Measurements from ENCODE around the gene CXCL11.

CXCL11 gene

GRCh38 chr4:76007089-76007862 is 28.6 kb downstream of the CXCL11 start, which contains the start of gene CXCL9:
CXCL9 (minus strand) TSS chr4:76007509; CDS start chr4:76007449, 60 bp downstream.
- H2AFZ ChIP-seq (ENCODE audit: low read depth) = no peak within 1 kb of the TSS
- no peak within 1 kb of the TSS for H3K9ac ChIP-seq
- no peak for TF ChIP-seq CTCF (conservative IDR thresholded peaks at IDR 0.05; ENCODE audit: low read depth, low read length)
- H3K4me1 ChIP-seq (ENCODE audit: low read depth, poor library complexity, severe bottlenecking) = peaks cover 33% of the 10 kb centered on the region
- peak within 1 kb of the TSS; percentile 26; the same call in 1 of the 2 replicates for H3K4me2 ChIP-seq
- H3K27ac ChIP-seq = no peak within 1 kb of the TSS
- no peaks in the 10 kb centered on the region for H3K36me3 ChIP-seq (ENCODE audit: insufficient read depth)
- H3K79me2 ChIP-seq (ENCODE audit: insufficient read depth, low read depth) = no peaks in the 10 kb centered on the region
- no peak within 1 kb of the TSS for H3K4me3 ChIP-seq (IDR thresholded peaks at IDR 0.05; ENCODE audit: insufficient read depth, low read depth, low read length)
- H3K27me3 ChIP-seq (ENCODE audit: insufficient read depth, low read depth) = no peaks in the 10 kb centered on the region
- H4K20me1 ChIP-seq (ENCODE audit: insufficient read depth) = no peaks in the 10 kb centered on the region

- no peaks in the 10 kb centered on the region for H3K79me2 ChIP-seq (ENCODE audit: insufficient read depth, low read depth)
- H3K36me3 ChIP-seq (ENCODE audit: insufficient read depth) = no peaks in the 10 kb centered on the region
Measured at GRCh38 chr4:76003620-76004019, 32.2 kb downstream of the CXCL11 start.

GRCh38 chr4:76003035-76003434 is 32.8 kb downstream of the CXCL11 start:
- Histone ChIP-seq H3K79me2 (ENCODE audit: insufficient read depth, low read depth) (no peaks in the 10 kb centered on the region), H3K9ac (no peak overlapping the region), H4K20me1 (ENCODE audit: insufficient read depth) (no peaks in the 10 kb centered on the region), H3K4me1 (ENCODE audit: low read depth, poor library complexity, severe bottlenecking) (peaks cover 20% of the 10 kb centered on the region), H3K4me2 (no peak overlapping the region), H3K27me3 (ENCODE audit: insufficient read depth, low read depth) (no peaks in the 10 kb centered on the region), H3K4me3 (IDR thresholded peaks at IDR 0.05; ENCODE audit: insufficient read depth, low read depth, low read length) (no peak overlapping the region), H3K36me3 (ENCODE audit: insufficient read depth) (no peaks in the 10 kb centered on the region), H2AFZ (ENCODE audit: low read depth) (no peak overlapping the region), H3K27ac (no peak overlapping the region)
- no peak for TF ChIP-seq CTCF (conservative IDR thresholded peaks at IDR 0.05; ENCODE audit: low read depth, low read length)

More at GRCh38 chr4:76003620-76004019, 32.2 kb downstream of the CXCL11 start:
- no peak for TF ChIP-seq CTCF (conservative IDR thresholded peaks at IDR 0.05; ENCODE audit: low read depth, low read length)
- no peak overlapping the region for H3K4me2 ChIP-seq
- H3K4me1 ChIP-seq (ENCODE audit: low read depth, poor library complexity, severe bottlenecking) = peaks cover 25% of the 10 kb centered on the region
- H3K4me3 ChIP-seq (IDR thresholded peaks at IDR 0.05; ENCODE audit: insufficient read depth, low read depth, low read length) = no peak overlapping the region
- no peak overlapping the region for H2AFZ ChIP-seq (ENCODE audit: low read depth)
- no peaks in the 10 kb centered on the region for H3K27me3 ChIP-seq (ENCODE audit: insufficient read depth, low read depth)
- no peak overlapping the region for H3K27ac ChIP-seq
- H4K20me1 ChIP-seq (ENCODE audit: insufficient read depth) = no peaks in the 10 kb centered on the region
- H3K9ac ChIP-seq = no peak overlapping the region

- Histone ChIP-seq H3K4me3 (IDR thresholded peaks at IDR 0.05; ENCODE audit: insufficient read depth, low read depth, low read length) (no peak overlapping the region), H3K4me1 (ENCODE audit: low read depth, poor library complexity, severe bottlenecking) (peaks cover 11% of the 10 kb centered on the region), H3K9ac (no peak overlapping the region), H3K79me2 (ENCODE audit: insufficient read depth, low read depth) (no peaks in the 10 kb centered on the region), H3K27me3 (ENCODE audit: insufficient read depth, low read depth) (no peaks in the 10 kb centered on the region), H4K20me1 (ENCODE audit: insufficient read depth) (no peaks in the 10 kb centered on the region), H3K27ac (no peak overlapping the region), H3K36me3 (ENCODE audit: insufficient read depth) (no peaks in the 10 kb centered on the region), H3K4me2 (no peak overlapping the region), H2AFZ (ENCODE audit: low read depth) (no peak overlapping the region)
- no peak for TF ChIP-seq CTCF (conservative IDR thresholded peaks at IDR 0.05; ENCODE audit: low read depth, low read length)
Measured at GRCh38 chr4:76002176-76002575, 33.7 kb downstream of the CXCL11 start.
